ENCODE data around the gene ACTN4.
A peak's percentile ranks its signal among the peaks of the same experiment; 100 is the strongest.

Gene ACTN4

GRCh38 chr19:38647966-38648768, 718 bp downstream of the ACTN4 start:
- Histone ChIP-seq H3K36me3 (no peaks in the 10 kb centered on the region; the same call in 1 of the 2 replicates), H3K4me3 (ENCODE audit: low read depth, low read length) (peak overlapping the region; percentile 99), H3K9me3 (no peaks in the 10 kb centered on the region), H3K27me3 (no peaks in the 10 kb centered on the region), H3K4me1 (peaks cover 11% of the 10 kb centered on the region; the same call in 1 of the 2 replicates)
- no peak for DNase-seq
- no peak for TF ChIP-seq CTCF (IDR thresholded peaks at IDR 0.05; ENCODE audit: low read depth, low read length)

- Histone ChIP-seq H3K4me3 (ENCODE audit: low read depth, low read length) (peak overlapping the region; percentile 99), H3K36me3 (no peaks in the 10 kb centered on the region; the same call in none of the 2 replicates), H3K9me3 (no peaks in the 10 kb centered on the region), H3K4me1 (peaks cover 11% of the 10 kb centered on the region; the same call in 1 of the 2 replicates), H3K27me3 (no peaks in the 10 kb centered on the region)
- DNase-seq: no peak
- TF ChIP-seq CTCF (IDR thresholded peaks at IDR 0.05; ENCODE audit: low read depth, low read length): no peak
These were observed 1.4 kb downstream of the ACTN4 start for GRCh38 chr19:38648769-38649304.

DNA sequence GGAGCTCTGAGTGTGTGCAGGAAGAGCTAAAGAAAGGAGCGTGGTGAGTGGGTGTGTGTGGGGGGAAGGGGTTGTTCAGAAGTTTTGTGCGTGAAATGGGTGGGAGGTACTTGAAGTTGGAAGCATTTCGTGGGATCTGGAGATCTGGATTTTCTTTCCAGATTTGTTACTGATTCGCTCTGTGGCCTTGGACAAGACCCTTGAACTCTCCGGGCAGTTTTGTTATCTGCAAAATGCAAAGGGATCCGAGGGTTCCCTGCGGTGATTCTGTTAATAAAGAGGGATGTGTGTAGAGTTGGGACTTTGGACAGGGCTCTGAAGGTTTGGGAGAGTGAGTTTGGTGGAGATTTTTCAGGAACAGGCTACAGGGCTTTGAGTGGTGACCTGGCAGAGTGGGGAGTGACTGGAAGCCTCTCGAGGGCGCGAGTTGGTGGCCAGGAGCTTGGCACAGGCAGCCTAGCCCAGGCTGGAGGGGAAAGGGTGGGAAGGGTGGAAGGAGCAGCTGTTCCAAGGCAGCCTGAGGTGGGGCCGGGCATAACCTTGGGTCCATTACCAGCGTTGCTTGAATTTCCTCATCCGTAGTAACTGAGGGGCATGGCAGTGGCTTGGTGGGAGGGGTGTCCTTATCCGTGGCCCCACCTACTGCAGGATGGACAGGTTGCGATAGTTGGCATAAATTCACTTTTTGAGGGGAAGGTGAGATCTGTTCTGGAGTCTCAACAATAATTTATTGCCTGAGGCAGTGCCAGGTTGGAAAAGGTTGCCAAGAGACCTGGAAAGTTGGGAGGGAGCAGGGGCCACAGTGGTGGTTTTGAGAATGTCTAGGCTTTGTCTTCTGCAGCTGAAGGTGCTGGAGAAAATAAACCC, 2.1 kb downstream of the ACTN4 start:
- H3K9me3 ChIP-seq: no peaks in the 10 kb centered on the region
- no peak for DNase-seq
- TF ChIP-seq CTCF (IDR thresholded peaks at IDR 0.05; ENCODE audit: low read depth, low read length): no peak
- no peaks in the 10 kb centered on the region for H3K27me3 ChIP-seq
- H3K4me3 ChIP-seq (ENCODE audit: low read depth, low read length): peak overlapping the region; percentile 99
- H3K36me3 ChIP-seq: no peaks in the 10 kb centered on the region; the same call in none of the 2 replicates
- H3K4me1 ChIP-seq: peaks cover 11% of the 10 kb centered on the region; the same call in 1 of the 2 replicates

- H3K36me3 ChIP-seq: peaks cover 2% of the 10 kb centered on the region
- no peak for TF ChIP-seq CTCF (IDR thresholded peaks at IDR 0.05; ENCODE audit: low read depth, low read length)
- peaks cover 11% of the 10 kb centered on the region; the same call in 1 of the 2 replicates for H3K4me1 ChIP-seq
- no peaks in the 10 kb centered on the region for H3K27me3 ChIP-seq
- H3K4me3 ChIP-seq (ENCODE audit: low read depth, low read length): no peak overlapping the region
- DNase-seq: no peak
- no peaks in the 10 kb centered on the region for H3K9me3 ChIP-seq
These were observed 2.8 kb downstream of the ACTN4 start for GRCh38 chr19:38650172-38650775.

DNA sequence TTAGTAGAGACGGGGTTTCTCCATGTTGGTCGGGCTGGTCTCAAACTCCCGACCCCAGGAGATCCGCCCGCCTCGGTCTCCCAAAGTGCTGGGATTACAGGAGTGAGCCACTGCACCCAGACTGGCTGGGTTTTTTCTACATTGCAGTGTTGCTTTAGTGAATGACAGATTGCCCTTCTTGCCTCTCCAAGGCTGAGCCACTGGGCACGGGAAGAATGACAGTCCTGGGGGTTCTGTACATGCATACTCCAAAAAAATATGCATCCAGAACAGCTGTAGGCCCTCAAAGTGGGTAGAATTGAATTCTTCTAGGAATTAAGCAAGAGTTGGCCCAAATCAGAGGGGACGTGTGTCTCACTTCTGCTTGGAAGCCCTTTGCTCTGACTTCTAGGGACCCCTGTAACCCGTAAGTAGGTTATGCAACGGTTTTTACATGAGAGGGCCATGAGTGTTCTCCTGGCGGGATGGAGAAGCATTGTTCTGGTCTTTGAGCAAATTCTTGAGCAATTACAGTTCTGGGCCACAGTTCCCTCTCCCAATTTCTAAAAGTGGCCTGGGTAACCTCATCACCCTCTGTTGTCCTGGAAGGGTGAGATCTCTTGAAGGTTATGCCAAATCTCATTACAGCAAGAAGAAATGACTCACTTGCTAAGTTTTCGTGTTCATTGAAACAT, 3.6 kb downstream of the ACTN4 start:
- no peak for DNase-seq
- Histone ChIP-seq H3K4me1 (peaks cover 11% of the 10 kb centered on the region; the same call in 1 of the 2 replicates), H3K4me3 (ENCODE audit: low read depth, low read length) (no peak overlapping the region), H3K27me3 (no peaks in the 10 kb centered on the region), H3K36me3 (peaks cover 9% of the 10 kb centered on the region), H3K9me3 (no peaks in the 10 kb centered on the region)
- TF ChIP-seq CTCF (IDR thresholded peaks at IDR 0.05; ENCODE audit: low read depth, low read length): no peak

Data from BE2C (cell line).